Lung (tissue), 12 donors: ENCODE measurements around the gene CTTNBP2NL. TPM values are rescaled to one million over a fixed set of nuclear protein-coding genes. Genes with fewer than 3 reads are reported as not detected.
A peak's percentile ranks its signal among the peaks of the same experiment; 100 is the strongest.
"Not testable (repeated sequence)": the region's sequence is repeated elsewhere in the genome, so short reads cannot be mapped to it uniquely, and the experiment has no call there.

Source experiments
- ATAC-seq: fragments of 200-7000 bp; cut with Tn5 transposase; one replicate; pipeline ENCODE4 v1.9.1; 2020; ENCODE audit warnings: moderate number of reproducible peaks; ENCODE audit not compliant: insufficient read depth, low FRiP score
- DNase-seq, 3 donors: peaks; one replicate each; pipeline ENCODE4 v3.0.0-alpha.2; 2013 to 2017
- H3K27ac ChIP-seq, 2 donors: one replicate each; pipeline ENCODE4 v1.5.1; 2013; ENCODE audit warnings: mild to moderate bottlenecking in 2 of 2, moderate library complexity in 2 of 2, control low read depth in 1 of 2, inconsistent platforms in 1 of 2, low read depth in 1 of 2, low read length in 1 of 2
- H3K27me3 ChIP-seq, 3 donors: one replicate each; pipeline ENCODE4 v1.5.1; 2013; ENCODE audit warnings: low read length in 2 of 3; ENCODE audit not compliant: control insufficient read depth in 3 of 3, insufficient read depth in 3 of 3
- H3K36me3 ChIP-seq, 4 donors: one replicate each; pipeline ENCODE4 v1.5.1; 2013; ENCODE audit warnings: low read length in 4 of 4, mild to moderate bottlenecking in 1 of 4, moderate library complexity in 1 of 4; ENCODE audit not compliant: control insufficient read depth in 4 of 4, insufficient read depth in 4 of 4
- H3K4me1 ChIP-seq, 5 donors: one replicate each; pipeline ENCODE4 v1.5.1; 2013; ENCODE audit warnings: low read length in 5 of 5, mild to moderate bottlenecking in 2 of 5, moderate library complexity in 1 of 5; ENCODE audit not compliant: control insufficient read depth in 5 of 5, insufficient read depth in 5 of 5
- H3K4me3 ChIP-seq: one replicate; pipeline ENCODE4 v1.5.1; 2013; ENCODE audit warnings: mild to moderate bottlenecking, control low read depth, moderate library complexity
- H3K9ac ChIP-seq, 2 donors: one replicate each; pipeline ENCODE4 v1.5.1; 2013; ENCODE audit warnings: low read length in 2 of 2, control low read depth in 1 of 2; ENCODE audit not compliant: insufficient read depth in 1 of 2
- H3K9me3 ChIP-seq, 4 donors: one replicate each; pipeline ENCODE4 v1.5.1; 2013; ENCODE audit warnings: low read length in 3 of 4, mild to moderate bottlenecking in 1 of 4, moderate library complexity in 1 of 4; ENCODE audit not compliant: control insufficient read depth in 4 of 4, insufficient read depth in 3 of 4
- WGBS, 2 donors: extraction: QIAGEN DNeasy Blood & Tissue Kit; methylation state at CpG; one replicate each; pipeline ENCODE4 v1.1.7; 2013; 5-methylcytosine and 5-hydroxymethylcytosine counted together
- polyA plus RNA-seq, 2 donors: library from polyadenylated mRNA; stranded (reverse); fragments of 200-250 nt; gene quantifications; one replicate each; pipeline ENCODE4 v1.2.1, GENCODE V29; 2013
- total RNA-seq, 2 donors: library from RNA; depleted of rRNA in 1 of 2; stranded (reverse); fragments of >200 nt in 1 of 2; gene quantifications; one replicate each; pipeline ENCODE4 v1.2.1, GENCODE V29; 2014 to 2021
- TF ChIP-seq, protein P1 (sequence below): IDR thresholded peaks from 2 replicates; pipeline ENCODE4 v1.5.1; 2012; ENCODE audit warnings: mild to moderate bottlenecking; ENCODE audit errors: control extremely low read depth, extremely low read depth
- donor health status: control.
- donor health status: control.
- donor health status: Bipolar disorder and iron deficiency.
- donor health status: healthy.
- donor health status: DM: yes; HTN: yes; CAD: no.

The CTTNBP2NL gene
- total and polyA plus RNA-seq, 4 donors, result 9.0 to 38.5 (median 17.0) TPM

DNA sequence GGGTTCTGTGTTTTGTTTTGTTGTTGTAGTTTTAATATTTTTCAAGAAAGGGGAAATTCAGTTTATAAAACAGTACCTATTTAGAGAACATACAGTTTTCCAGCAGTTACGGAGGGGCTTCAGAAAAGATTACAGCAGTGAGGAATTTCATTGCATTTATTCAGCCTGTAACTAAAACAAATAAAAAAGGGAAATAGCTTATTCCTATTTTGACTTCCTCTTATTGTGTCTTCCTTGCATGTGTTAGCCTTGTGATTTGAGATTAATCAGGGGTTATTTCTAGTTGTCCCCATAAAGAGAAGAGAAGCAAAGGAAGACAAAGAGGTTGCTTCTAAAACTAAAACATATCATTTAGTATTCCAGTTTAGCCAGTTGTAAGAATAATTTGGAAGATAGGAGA, 35.0 kb downstream of the CTTNBP2NL start:
- Histone ChIP-seq H3K36me3 (peaks cover 0 to 2% (median under 1%) of the 10 kb centered on the region in 4 donors), H3K4me3 (no peak overlapping the region), H3K27ac (no peak overlapping the region), H3K27me3 (no peaks in the 10 kb centered on the region), H3K9ac (no peak overlapping the region), H3K9me3 (no peaks in the 10 kb centered on the region), H3K4me1 (peaks cover 3 to 13% (median 4%) of the 10 kb centered on the region in 5 donors)
- TF ChIP-seq, protein P1, sequence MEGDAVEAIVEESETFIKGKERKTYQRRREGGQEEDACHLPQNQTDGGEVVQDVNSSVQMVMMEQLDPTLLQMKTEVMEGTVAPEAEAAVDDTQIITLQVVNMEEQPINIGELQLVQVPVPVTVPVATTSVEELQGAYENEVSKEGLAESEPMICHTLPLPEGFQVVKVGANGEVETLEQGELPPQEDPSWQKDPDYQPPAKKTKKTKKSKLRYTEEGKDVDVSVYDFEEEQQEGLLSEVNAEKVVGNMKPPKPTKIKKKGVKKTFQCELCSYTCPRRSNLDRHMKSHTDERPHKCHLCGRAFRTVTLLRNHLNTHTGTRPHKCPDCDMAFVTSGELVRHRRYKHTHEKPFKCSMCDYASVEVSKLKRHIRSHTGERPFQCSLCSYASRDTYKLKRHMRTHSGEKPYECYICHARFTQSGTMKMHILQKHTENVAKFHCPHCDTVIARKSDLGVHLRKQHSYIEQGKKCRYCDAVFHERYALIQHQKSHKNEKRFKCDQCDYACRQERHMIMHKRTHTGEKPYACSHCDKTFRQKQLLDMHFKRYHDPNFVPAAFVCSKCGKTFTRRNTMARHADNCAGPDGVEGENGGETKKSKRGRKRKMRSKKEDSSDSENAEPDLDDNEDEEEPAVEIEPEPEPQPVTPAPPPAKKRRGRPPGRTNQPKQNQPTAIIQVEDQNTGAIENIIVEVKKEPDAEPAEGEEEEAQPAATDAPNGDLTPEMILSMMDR, result no peak
- WGBS, 2 donors, result 30 to 32% methylated on average over 1 of the region's 1 CpG
- DNase-seq (no peak), ATAC-seq (no peak)

DNA sequence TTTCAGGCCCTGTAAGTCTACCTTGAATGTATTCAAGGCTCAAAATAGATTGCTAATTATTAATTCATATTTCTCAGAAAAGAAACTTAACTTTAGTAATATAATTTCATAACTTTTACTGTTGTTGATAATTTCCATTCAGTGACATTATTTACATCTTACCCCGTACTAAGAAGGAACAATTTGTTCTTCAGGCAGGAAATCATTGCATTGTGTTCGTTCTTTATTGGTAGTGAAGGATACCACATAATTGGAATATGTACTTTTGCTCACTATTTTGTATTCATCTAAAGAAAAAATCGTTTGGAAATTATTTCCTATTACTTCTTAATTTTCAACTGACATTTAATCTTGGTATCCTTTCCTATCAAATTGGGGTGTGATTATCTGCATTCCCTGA, 39.4 kb downstream of the CTTNBP2NL start:
- Histone ChIP-seq H3K4me1 (peaks cover 3 to 22% (median 17%) of the 10 kb centered on the region in 5 donors), H3K9ac (no peak overlapping the region), H3K27ac (no peak overlapping the region), H3K9me3 (no peaks in the 10 kb centered on the region), H3K27me3 (no peaks in the 10 kb centered on the region), H3K36me3 (peaks cover 0 to 2% (median 0%) of the 10 kb centered on the region in 4 donors), H3K4me3 (no peak overlapping the region)
- TF ChIP-seq, protein P1, result no peak
- DNase-seq, result no peak
- 45 to 52% methylated on average over 3 of the region's 3 CpGs for WGBS, 2 donors
- no peak for ATAC-seq

DNA sequence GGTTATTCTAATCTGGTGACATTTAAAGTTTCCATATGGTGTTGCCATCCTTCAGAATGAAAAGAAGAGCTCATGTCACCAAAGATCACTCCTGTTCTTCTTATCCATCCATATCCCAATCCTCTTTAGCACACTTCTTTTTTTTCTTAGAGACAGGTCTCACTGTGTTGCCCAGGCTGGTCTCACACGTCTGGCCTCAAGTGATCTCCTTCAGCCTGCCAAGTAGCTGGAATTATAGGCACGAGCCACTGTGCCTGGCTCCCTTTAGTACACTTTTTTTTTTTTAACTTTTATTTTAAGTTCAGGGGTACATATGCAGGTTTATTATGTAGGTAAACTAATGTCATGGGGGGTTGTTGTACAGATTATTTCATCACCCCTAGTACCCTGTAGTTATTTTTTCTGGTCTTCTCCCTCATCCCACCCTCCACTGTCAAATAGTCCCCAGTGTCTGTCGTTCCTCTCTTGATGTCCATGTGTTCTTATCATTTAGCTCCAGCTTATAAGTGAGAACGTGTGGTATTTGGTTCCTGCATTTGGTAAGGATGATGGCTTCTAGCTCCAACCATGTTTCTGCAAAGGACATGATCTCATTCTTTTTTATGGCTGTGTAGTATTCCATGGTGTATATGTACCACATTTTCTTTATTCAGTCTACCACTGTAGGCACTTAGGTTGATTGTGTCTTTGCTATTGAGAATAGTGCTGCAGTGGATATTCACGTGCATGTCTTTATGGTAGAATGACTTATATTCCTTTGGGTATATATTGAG, 40.6 kb downstream of the CTTNBP2NL start:
- no peaks in the 10 kb centered on the region for H3K9me3 ChIP-seq
- 88 to 89% methylated on average over 5 of the region's 5 CpGs for WGBS, 2 donors
- no peaks in the 10 kb centered on the region for H3K27me3 ChIP-seq
- TF ChIP-seq, protein P1, result no peak
- no peak for ATAC-seq
- no peak for DNase-seq
- H3K36me3 ChIP-seq, result peaks cover 0 to 5% (median under 1%) of the 10 kb centered on the region in 4 donors
- no peak overlapping the region for H3K9ac ChIP-seq
- peaks cover 0 to 18% (median 16%) of the 10 kb centered on the region in 5 donors for H3K4me1 ChIP-seq
- no peak overlapping the region for H3K27ac ChIP-seq
- H3K4me3 ChIP-seq, result no peak overlapping the region

DNA sequence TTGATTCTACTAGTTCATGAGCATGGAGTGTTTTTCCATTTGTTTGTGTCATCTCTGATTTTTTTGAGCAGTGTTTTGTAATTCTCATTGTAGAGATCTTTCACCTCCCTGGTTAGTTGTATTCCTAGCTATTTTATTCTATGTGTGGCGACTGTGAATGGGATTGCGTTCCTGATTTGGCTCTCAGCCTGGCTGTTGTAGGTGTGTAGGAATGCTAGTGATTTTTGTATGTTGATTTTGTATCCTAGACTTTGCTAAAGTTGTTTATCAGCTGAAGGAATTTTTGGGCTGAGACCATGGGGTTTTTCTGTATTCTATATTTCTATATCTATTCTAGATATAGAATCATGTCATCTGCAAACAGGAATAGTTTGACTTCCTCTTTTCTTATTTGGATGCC, 42.1 kb downstream of the CTTNBP2NL start:
- ATAC-seq, H3K27me3 ChIP-seq, H3K36me3 ChIP-seq, H3K4me3 ChIP-seq, H3K9ac ChIP-seq, H3K9me3 ChIP-seq: not testable (repeated sequence)
- peak overlapping the region in 1 of 2 donors; percentile 53 for H3K27ac ChIP-seq
- peak; percentile 42 to 76 (median 59) for DNase-seq
- H3K4me1 ChIP-seq, result peaks cover 0 to 18% (median 16%) of the 10 kb centered on the region in 5 donors
- 53 to 76% methylated on average over 2 of the region's 2 CpGs for WGBS, 2 donors
